ENCODE measurements around the gene ARMC2. TPM values are rescaled to one million over a fixed set of nuclear protein-coding genes. Genes with fewer than 3 reads are reported as not detected.

Gene ARMC2
- total and polyA plus RNA-seq, 2 of the 8 experiments (the other 6 are each of a cell fraction or from before 2014, with no cell fraction given) = 1.6 to 4.4 TPM

DNA sequence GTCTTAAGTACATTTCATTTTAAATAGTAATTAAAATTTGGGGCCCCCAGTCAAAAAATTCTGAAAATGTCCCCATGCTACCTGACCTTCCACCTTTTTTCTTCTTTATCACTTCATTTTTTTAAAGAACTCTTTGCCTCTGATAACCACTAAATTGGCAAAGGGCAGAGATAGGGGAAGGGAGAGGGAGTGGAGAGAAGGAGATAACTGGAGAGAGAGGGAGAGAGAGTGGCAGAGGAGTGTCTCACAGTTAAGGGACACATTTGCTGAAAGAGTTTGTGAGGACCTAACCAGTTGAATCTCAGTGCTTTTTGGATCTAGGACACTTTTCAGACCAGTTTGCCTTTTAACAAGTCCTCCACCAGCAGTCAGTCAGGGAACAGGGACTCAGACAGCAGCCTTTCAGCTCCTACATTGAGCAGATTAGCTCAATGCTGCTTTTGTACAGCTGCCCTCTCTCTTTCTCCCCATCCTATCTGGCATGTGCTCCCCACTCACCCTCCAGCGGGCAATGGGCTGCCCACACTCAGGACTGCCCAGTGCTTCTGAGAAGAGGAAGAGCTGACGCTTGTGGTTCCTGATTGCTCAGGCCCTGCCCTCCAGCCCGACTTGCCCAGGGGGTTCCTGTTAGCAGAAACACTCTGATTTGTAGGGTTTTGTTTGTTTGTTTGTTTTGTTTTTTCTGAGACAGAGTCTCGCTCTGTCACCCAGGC lies 14.4 kb downstream of the ARMC2 start:
- Histone ChIP-seq H3K27me3 (replicated peaks in 1 of 4; ENCODE audit: control insufficient read depth in 3 of 4, extremely low read depth in 1 of 4, insufficient read depth in 3 of 4, low read length in 3 of 4) (no peaks in the 10 kb centered on the region), H2AFZ (ENCODE audit: low read length) (no peak overlapping the region), H3K4me2 (ENCODE audit: insufficient read depth in 1 of 2, low read depth in 2 of 2, low read length in 2 of 2) (no peak overlapping the region), H3K4ac (replicated peaks; ENCODE audit: insufficient read length, low read depth, low read length) (no peak overlapping the region), H2BK120ac (replicated peaks; ENCODE audit: low read depth, low read length) (no peak overlapping the region), H2BK5ac (ENCODE audit: low read depth, low read length) (no peak overlapping the region), H3K27ac (ENCODE audit: low read depth, low read length) (no peak overlapping the region), H3K23ac (ENCODE audit: insufficient read length) (no peak overlapping the region), H2BK12ac (ENCODE audit: low read depth, low read length) (no peak overlapping the region), H3K14ac (ENCODE audit: insufficient read length) (no peak overlapping the region), H3K56ac (replicated peaks; ENCODE audit: insufficient read length, low read depth, low read length) (no peak overlapping the region), H3K36me3 (ENCODE audit: control insufficient read depth in 2 of 4, insufficient read depth in 4 of 4, low read length in 3 of 4) (peaks cover 0 to 3% (median 0%) of the 10 kb centered on the region in 4 experiments; a peak in 3 of 8 replicates), H3K79me2 (ENCODE audit: control insufficient read depth in 1 of 2, insufficient read depth in 2 of 2, low read length in 2 of 2) (no peaks in the 10 kb centered on the region), H3K23me2 (ENCODE audit: low read depth, low read length) (no peaks in the 10 kb centered on the region), H3K4me3 (ENCODE audit: extremely low read depth in 1 of 4, insufficient read depth in 2 of 4, low read depth in 3 of 4, low read length in 4 of 4) (no peak overlapping the region), H4K8ac (ENCODE audit: extremely low read depth, insufficient read depth, low read length) (no peak overlapping the region; the same call in 1 of the 2 replicates), H3K18ac (ENCODE audit: extremely low read depth, low read length) (no peak overlapping the region), H2BK20ac (ENCODE audit: low read length) (no peak overlapping the region), H2BK15ac (ENCODE audit: low read length) (no peak overlapping the region), H3K9ac (replicated peaks in 1 of 4; ENCODE audit: extremely low read depth in 1 of 4, low read depth in 3 of 4, low read length in 3 of 4) (no peak overlapping the region), H3K9me3 (ENCODE audit: insufficient read depth in 2 of 2, low read depth in 1 of 2, low read length in 1 of 2) (no peaks in the 10 kb centered on the region), H3K4me1 (replicated peaks in 1 of 4; ENCODE audit: control insufficient read depth in 3 of 4, insufficient read depth in 4 of 4, low read length in 3 of 4) (peaks cover 0 to 6% (median 3%) of the 10 kb centered on the region in 4 experiments; a peak in 6 of 7 replicates), H2AK5ac (ENCODE audit: low read depth, low read length) (no peak overlapping the region), H4K5ac (ENCODE audit: insufficient read length, low read depth, low read length) (no peak overlapping the region), H4K20me1 (replicated peaks in 1 of 2; ENCODE audit: control insufficient read depth in 1 of 2, insufficient read depth in 2 of 2, low read length in 2 of 2) (no peaks in the 10 kb centered on the region), H4K91ac (replicated peaks; ENCODE audit: insufficient read length, low read length) (no peak overlapping the region), H3K79me1 (ENCODE audit: low read depth, low read length) (no peaks in the 10 kb centered on the region)
- TF ChIP-seq ASH2L (IDR thresholded peaks at IDR 0.05; ENCODE audit: low read length) (no peak), FOSL1 (IDR thresholded peaks at IDR 0.05; ENCODE audit: insufficient read depth, low read depth, low read length) (no peak), BRCA1 (IDR thresholded peaks at IDR 0.05; ENCODE audit: low read depth, low read length) (no peak)
- no peak for FAIRE-seq
- POLR2A ChIA-PET (ENCODE audit: partially characterized antibody) = no interaction called here
- DNase-seq (ENCODE audit: low read depth in 1 of 2, low spot score in 2 of 2) = no peak
- CTCF ChIA-PET (ENCODE audit: partially characterized antibody) = interaction anchor here (0.9 to 1.4 kb wide), 2 partner anchors 10 to 31 kb away, joined by 4 read pairs; no protein-coding TSS in a partner anchor
- 88% methylated on average over 4 of the region's 4 CpGs; no CpG with 5 or more reads in 1 of the 2 experiments for WGBS, 2 experiments (ENCODE audit: extremely low coverage in 1 of 2, insufficient coverage in 1 of 2, insufficient read length in 1 of 2, insufficient replicate concordance in 2 of 2, low coverage in 1 of 2, low lambda C conversion rate in 2 of 2, missing lambda C conversion rate in 1 of 2)

Measured in H1 (cell line).